ENCODE results near the gene PLCB1.

GRCh38 chr20:8914421-8914820 lies 782.4 kb downstream of the PLCB1 start:
- TF ChIP-seq CTCF (IDR thresholded peaks at IDR 0.05) = no peak
- TF ChIP-seq POLR2A (IDR thresholded peaks at IDR 0.05) = no peak

Measured in Peyer's patch (tissue), 4 donors.